ENCODE results near the gene HSPG2. TPM values are rescaled to one million over a fixed set of nuclear protein-coding genes. Genes with fewer than 3 reads are reported as not detected.

Gene HSPG2
- total and polyA plus RNA-seq, 2 of the 13 experiments (the other 11 are each of a cell fraction or from before 2014, with no cell fraction given), result 9.1 to 13.1 TPM

DNA sequence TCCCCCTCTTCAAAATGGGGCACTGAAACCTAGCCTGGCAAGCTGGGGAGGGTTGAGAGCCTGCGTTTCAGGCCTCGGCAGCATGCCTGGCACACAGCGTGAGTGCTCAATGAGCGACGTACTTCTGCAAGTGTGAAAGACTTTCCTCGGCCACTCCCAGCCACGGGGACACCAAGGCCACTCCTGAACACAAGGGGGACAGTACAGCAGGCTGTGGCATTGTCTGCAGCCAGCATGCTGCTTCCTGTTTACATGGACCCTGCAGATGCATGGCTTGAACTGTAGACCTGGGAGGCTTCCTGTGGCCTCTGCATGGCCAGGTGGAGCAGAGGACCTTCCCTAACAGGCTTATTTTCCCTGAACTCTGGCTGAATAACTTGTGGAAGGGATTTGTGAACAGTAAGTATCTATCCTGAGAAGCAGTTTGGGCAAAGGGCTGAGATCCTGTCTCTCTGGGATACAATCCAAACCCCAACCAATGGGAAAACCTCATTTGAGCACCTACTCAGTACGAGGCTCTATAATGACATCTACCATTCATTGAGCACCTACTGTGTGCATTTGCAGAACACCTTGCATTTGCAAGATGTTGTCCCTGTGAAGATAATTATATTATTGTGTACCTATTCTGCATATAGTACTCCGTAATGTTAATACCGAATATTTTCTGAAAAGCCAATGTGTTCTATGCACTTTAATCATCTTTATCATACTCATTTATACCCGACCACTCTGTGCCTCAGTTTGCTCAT, 9.9 kb upstream of the HSPG2 start (continued):
- TF ChIP-seq ZNF850 (CRISPR knock-in tag; conservative IDR thresholded peaks at IDR 0.05) (no peak), MAX (IDR thresholded peaks at IDR 0.05) (peak; percentile 96), ZNF549 (CRISPR knock-in tag; IDR thresholded peaks at IDR 0.05) (no peak), WIZ (CRISPR knock-in tag; IDR thresholded peaks at IDR 0.05) (peak; percentile 40; the same call in 1 of the 2 replicates), ZNF207 (IDR thresholded peaks at IDR 0.05; ENCODE audit: borderline replicate concordance) (no peak), ZKSCAN8 (CRISPR knock-in tag; IDR thresholded peaks at IDR 0.05; ENCODE audit: borderline replicate concordance) (peak; percentile 85; the same call in 1 of the 2 replicates), ZNF552 (CRISPR knock-in tag; IDR thresholded peaks at IDR 0.05; ENCODE audit: borderline replicate concordance) (0 out of 2 replicates have a peak, but pooled peaks have one; percentile 54), ARNTL (CRISPR knock-in tag; IDR thresholded peaks at IDR 0.05) (peak; percentile 71; the same call in 1 of the 2 replicates), RARA (CRISPR knock-in tag; IDR thresholded peaks at IDR 0.05) (peak; percentile 85), ASH2L (IDR thresholded peaks at IDR 0.05; ENCODE audit: insufficient read length, low read depth, low read length) (no peak), ZBTB38 (CRISPR knock-in tag; IDR thresholded peaks at IDR 0.05) (peak; percentile 88; the same call in 1 of the 2 replicates), ZNF317 (CRISPR knock-in tag; IDR thresholded peaks at IDR 0.05) (peak; percentile 85; the same call in 1 of the 2 replicates), POGK (CRISPR knock-in tag; conservative IDR thresholded peaks at IDR 0.05) (no peak), SNRNP70 (IDR thresholded peaks at IDR 0.05; ENCODE audit: low read depth, low read length) (no peak), ZNF557 (CRISPR knock-in tag; IDR thresholded peaks at IDR 0.05) (peak; percentile 55; the same call in 1 of the 2 replicates), CENPT (CRISPR knock-in tag; IDR thresholded peaks at IDR 0.05; ENCODE audit: low read depth) (no peak), PAWR (CRISPR knock-in tag; IDR thresholded peaks at IDR 0.05; ENCODE audit: borderline replicate concordance) (no peak), HOXA9 (CRISPR knock-in tag; IDR thresholded peaks at IDR 0.05; ENCODE audit: borderline replicate concordance) (0 out of 2 replicates have a peak, but pooled peaks have one; percentile 42), NFRKB (IDR thresholded peaks at IDR 0.05) (no peak)
- TF ChIP-seq, protein P1, sequence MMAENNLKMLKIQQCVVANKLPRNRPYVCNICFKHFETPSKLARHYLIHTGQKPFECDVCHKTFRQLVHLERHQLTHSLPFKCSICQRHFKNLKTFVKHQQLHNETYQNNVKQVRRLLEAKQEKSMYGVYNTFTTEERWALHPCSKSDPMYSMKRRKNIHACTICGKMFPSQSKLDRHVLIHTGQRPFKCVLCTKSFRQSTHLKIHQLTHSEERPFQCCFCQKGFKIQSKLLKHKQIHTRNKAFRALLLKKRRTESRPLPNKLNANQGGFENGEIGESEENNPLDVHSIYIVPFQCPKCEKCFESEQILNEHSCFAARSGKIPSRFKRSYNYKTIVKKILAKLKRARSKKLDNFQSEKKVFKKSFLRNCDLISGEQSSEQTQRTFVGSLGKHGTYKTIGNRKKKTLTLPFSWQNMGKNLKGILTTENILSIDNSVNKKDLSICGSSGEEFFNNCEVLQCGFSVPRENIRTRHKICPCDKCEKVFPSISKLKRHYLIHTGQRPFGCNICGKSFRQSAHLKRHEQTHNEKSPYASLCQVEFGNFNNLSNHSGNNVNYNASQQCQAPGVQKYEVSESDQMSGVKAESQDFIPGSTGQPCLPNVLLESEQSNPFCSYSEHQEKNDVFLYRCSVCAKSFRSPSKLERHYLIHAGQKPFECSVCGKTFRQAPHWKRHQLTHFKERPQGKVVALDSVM (CRISPR knock-in tag; IDR thresholded peaks at IDR 0.05), result 0 out of 2 replicates have a peak, but pooled peaks have one; percentile 31
- TF ChIP-seq, protein P2, sequence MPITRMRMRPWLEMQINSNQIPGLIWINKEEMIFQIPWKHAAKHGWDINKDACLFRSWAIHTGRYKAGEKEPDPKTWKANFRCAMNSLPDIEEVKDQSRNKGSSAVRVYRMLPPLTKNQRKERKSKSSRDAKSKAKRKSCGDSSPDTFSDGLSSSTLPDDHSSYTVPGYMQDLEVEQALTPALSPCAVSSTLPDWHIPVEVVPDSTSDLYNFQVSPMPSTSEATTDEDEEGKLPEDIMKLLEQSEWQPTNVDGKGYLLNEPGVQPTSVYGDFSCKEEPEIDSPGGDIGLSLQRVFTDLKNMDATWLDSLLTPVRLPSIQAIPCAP (CRISPR knock-in tag; IDR thresholded peaks at IDR 0.05; ENCODE audit: low read depth), result no peak
- TF ChIP-seq, protein P3, sequence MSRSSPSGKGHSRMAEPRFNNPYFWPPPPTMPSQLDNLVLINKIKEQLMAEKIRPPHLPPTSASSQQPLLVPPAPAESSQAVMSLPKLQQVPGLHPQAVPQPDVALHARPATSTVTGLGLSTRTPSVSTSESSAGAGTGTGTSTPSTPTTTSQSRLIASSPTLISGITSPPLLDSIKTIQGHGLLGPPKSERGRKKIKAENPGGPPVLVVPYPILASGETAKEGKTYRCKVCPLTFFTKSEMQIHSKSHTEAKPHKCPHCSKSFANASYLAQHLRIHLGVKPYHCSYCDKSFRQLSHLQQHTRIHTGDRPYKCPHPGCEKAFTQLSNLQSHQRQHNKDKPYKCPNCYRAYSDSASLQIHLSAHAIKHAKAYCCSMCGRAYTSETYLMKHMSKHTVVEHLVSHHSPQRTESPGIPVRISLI (CRISPR knock-in tag; IDR thresholded peaks at IDR 0.05; ENCODE audit: borderline replicate concordance), result no peak
